NCI-H2107 treated with DMSO at 0.1 percent for 48 hours (cell line): ENCODE data around the gene FSIP1.

Experiments
- DNase-seq: peaks from one replicate; lab custom pipeline; 2025; ENCODE audit not compliant: unreplicated experiment; lab: John Stamatoyannopoulos, UW

The FSIP1 gene

DNA sequence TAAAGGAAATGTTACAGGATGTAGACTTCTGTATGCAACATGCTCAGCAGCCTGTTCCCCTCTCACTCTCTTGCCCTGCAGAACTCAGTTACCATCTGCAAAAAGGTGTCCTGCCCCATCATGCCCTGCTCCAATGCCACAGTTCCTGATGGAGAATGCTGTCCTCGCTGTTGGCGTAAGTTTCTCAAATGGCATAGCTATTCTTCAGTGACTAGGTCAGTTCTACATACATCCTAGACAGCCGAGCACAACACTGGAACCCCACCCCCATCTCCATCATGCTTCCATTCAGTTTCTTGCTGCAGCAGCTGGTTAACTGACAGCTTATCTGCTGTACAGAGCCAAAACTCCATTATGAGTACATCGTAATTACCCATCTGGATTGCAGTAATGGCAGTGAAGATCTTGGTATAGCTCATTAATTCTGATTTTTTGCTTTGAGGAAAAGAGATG, 197.2 kb downstream of the FSIP1 start:
- no peak for DNase-seq

DNA sequence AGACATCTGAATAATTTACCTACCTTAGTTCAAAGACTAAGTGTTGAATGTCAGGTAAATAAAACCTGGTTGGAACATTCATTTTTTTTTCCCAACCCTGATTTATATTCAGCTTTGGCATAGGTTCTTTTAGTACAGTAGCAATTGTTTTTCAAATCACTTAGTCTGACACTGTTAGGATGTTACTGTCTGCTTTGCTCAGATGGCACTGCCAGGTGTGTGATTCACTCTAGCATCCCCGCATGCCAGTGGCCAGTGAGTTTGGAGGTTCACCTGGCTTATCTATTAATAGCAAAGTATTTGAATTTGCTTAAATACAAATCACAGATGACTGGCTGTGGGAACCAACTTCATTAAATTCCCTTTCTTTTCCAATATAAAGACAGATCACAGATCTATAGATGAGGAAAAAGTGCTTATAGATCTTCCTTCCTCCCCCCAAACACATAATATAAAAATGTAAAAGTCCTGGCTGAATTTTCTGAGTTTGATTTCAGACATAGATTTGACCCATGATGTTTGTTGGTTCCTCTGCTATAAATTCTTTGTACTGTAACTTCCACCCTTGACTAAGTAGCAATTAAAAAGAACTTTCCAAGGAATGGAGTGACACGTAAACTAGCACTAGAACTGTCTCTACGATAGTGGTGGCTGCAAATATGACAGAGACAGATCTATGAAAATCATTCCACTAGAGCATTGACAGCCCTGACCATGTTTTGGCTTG, 197.8 kb downstream of the FSIP1 start:
- DNase-seq = no peak

DNA sequence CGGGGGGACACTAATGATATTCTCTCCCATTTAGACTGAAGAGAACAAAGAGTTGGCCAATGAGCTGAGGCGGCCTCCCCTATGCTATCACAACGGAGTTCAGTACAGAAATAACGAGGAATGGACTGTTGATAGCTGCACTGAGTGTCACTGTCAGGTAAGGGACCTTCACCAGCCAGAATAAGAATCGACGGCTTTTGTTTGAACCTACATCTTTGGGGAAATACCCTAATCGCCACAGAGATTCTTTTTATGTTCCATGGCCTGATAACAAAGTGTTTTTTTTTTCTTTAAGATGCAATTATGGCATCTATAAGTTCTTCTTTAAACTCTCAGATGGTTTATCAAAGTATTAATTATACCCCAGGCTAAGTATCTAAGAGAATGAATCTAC, 198.4 kb downstream of the FSIP1 start:
- no peak for DNase-seq

DNA sequence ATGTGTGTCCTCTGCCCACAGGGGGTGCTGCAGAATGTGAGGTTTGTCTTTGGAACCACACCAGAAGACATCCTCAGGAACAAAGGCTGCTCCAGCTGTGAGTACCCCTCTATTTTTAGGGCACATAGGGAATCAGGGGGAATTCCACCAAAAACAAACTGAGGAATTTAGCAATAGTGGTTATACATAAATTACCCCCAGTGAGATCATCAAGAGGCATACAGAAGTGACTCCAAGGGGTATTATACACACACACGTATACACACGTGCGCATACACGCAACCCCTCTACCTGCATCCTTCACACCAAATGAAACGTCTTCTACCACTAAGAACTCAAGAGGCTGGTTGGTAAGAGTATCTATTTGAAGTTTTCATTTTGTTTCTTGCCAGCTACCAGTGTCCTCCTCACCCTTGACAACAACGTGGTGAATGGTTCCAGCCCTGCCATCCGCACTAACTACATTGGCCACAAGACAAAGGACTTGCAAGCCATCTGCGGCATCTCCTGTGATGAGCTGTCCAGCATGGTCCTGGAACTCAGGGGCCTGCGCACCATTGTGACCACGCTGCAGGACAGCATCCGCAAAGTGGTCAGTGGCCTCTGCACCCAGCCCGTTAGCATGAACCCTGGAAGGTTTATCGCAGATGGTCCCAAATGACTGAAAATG, 198.9 kb downstream of the FSIP1 start:
- DNase-seq = no peak

DNA sequence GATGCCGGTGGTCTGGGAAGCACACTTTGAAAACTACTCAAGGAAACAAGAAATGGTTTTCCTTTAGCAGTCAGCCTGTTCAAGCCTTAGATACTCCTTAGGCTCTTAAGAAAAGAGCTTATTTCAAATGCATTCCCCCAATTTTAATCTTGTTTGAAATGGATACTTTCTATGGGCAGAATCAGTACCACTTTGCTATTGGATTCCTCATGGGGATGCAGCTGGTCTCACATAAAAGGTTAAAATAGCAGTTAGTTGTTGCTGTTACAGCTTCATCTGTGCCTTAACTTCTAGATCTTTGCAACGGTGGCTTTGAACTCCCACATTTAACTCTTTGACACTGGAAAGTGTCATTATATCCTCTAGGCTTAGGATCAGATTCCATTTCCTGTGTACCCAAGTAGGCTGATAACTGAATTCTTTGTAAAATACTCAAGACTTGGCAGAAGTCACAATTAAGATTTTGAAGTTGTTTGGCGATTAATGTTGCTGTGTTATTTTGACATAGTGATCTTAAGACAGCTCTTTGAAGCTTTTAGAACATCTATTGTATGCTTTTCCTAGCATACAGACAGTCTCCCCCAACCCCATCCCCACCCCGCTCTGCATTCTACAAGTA, 199.6 kb downstream of the FSIP1 start:
- DNase-seq = no peak

DNA sequence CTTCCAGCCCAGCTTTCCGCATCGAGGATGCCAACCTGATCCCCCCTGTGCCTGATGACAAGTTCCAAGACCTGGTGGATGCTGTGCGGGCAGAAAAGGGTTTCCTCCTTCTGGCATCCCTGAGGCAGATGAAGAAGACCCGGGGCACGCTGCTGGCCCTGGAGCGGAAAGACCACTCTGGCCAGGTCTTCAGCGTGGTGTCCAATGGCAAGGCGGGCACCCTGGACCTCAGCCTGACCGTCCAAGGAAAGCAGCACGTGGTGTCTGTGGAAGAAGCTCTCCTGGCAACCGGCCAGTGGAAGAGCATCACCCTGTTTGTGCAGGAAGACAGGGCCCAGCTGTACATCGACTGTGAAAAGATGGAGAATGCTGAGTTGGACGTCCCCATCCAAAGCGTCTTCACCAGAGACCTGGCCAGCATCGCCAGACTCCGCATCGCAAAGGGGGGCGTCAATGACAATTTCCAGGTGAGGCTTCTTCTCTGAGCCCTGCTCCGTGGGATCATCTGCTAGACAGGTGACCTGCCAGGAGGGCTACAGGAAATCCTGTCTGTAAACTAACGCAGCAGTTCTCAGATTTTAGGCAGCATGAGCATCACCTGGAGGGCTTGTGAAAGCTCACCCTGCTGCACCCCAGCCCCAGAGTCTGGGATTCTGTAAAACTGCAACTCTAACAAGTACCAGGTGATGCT, 200.2 kb downstream of the FSIP1 start:
- DNase-seq = no peak

DNA sequence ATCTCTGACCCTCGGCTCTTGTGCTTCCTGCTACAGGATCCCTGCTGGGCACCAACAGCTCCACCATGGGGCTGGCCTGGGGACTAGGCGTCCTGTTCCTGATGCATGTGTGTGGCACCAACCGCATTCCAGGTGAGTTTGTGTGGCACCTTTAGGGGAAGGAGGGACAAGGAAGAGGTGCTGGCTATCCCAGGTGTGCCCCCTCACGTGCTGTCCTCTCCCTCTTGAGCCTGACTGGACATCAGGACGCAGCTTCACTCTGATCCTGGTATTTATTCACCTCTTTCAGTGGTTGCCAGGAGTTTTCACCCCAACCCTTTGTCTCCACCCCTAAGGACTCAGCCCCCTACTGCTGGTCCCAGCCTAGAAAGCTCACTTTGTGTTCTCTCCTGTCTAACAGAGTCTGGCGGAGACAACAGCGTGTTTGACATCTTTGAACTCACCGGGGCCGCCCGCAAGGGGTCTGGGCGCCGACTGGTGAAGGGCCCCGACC, 200.8 kb downstream of the FSIP1 start:
- no peak for DNase-seq

DNA sequence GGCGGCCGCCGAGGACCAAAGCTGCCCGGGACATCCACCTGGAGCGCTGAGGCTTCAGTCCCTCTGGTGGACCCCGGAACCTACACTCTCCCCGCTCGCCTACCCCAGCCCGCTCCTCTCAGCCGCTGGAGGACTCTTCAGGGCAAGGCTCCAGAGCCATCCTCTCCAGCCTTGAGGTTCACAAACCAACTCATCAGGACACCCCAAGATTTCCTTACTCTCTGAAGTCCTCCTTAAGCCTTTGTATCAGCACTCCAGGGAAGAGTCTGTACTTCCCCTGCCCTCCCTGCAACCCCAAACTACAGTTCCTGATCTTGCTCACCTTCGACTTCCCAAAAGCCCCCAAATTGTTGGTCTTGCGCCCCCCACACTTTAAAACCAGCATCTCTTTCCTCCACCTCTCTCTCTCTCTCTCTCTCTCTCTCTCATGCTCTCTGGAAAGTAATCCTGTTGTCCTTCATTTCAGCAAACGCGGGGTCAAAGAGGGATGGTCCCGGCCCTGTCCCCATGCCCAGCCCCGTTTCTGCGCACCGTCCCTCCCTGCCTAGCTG, 201.3 kb downstream of the FSIP1 start:
- no peak for DNase-seq

DNA sequence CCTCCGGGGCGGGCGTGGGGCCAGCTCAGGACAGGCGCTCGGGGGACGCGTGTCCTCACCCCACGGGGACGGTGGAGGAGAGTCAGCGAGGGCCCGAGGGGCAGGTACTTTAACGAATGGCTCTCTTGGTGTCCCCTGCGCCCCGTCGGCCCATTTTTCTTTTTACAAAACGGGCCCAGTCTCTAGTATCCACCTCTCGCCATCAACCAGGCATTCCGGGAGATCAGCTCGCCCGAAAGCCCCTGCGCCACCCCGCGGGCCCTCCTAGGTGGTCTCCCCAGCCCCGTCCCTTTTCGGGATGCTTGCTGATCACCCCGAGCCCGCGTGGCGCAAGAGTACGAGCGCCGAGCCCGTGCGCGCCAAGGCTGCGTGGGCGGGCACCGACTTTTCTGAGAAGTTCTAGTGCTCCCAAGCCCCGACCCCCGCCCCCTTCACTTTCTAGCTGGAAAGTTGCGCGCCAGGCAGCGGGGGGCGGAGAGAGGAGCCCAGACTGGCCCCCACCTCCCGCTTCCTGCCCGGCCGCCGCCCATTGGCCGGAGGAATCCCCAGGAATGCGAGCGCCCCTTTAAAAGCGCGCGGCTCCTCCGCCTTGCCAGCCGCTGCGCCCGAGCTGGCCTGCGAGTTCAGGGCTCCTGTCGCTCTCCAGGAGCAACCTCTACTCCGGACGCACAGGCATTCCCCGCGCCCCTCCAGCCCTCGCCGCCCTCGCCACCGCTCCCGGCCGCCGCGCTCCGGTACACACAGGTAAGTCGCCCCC, 202.0 kb downstream of the FSIP1 start, which contains the start of gene THBS1:
Gene THBS1, plus strand, starts transcription at position 595 of the 757 bp plus-strand sequence. CDS start 779 bp downstream, outside the sequence.
- DNase-seq = no peak

DNA sequence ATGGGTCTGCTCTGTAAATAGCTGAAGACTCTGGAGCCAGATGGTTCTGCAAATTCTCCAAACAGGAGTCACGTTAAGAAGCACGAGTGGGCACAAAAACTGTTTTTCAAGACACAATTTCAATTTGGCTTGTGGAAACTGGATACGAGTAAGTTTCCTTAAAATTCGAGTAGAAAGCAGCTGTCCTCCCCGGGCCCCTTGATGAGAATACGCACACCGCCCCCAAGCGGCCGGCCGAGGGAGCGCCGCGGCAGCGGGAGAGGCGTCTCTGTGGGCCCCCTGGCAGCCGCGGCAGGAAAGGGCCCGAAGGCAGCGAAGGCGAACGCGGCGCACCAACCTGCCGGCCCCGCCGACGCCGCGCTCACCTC, 202.5 kb downstream of the FSIP1 start:
- DNase-seq = peak; percentile 24

DNA sequence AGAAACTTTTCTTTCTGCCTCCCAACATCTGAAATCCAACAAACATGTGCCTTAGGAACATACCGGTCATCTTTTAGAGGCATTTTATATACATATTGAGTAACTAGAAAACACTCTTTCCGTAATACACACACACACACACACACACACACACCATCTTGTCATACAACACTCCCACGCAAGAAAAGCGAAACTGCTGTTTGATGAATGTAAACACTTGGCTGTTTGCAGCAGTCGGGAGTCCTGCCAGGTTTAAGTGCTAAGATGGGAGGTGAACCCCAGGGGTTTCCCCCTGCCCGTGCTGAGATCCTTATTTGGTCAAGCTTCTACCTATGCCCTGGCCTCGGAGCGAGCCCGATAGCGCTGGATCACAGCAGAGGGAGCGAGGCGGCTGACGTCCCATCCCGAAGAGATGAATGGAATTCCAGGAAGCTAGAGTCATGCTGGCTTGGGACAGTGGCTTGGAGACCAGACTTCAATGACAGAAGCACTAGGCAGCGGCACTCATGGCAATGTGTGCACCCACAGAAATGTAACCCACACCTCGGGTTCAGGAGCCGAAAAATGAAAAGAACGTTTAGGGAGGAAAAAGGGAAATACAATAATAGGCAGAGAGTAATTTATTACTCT, 203.0 kb downstream of the FSIP1 start:
- DNase-seq = no peak

DNA sequence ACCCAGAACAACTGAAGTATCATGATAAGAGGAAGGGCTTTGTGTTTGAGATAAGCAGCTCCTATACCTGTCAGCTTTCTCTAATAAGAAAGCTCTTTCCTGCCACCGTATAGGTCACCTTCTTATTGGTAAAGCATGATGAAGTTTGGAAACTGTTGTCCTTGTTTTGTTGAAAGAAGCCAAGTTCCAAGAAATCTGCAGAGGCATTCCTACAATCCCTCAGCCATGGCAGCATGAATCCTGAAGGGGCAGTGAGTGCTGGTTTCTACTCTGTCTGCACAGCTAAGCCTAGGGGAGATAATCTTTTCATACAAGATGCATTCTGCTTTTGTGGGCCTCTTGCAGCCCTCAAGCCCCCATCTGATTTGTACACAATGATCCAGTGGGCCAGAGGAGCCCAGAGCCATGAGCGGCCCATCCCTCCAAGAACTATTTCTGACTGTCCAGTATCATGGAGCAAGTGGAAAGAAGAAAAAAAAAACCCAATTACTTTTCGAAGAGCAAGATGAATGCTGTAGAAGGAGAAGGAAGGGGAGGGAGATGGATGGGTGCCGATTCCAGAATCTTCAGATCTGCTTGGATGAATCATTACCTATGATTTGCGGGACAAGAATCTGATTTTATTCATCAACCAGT, 203.7 kb downstream of the FSIP1 start:
- no peak for DNase-seq

DNA sequence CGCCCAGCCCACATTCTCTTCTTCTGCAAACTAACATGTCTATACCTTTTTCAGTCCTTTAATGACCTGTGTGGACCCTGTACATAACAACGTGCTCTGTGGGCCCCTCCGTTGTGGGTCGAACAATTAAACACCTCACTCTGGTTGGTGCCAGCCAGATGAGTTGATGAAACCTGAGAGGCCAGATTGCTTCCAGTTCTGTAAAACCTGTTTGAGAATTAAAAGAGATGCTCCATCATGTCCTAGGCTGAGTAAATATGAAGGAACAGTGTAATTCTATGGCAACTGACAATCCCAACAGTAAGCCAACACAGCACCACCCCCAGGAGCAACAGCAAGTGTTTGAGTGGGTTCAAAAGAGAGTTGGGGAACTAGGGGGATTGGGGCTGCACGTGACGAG, 207.5 kb downstream of the FSIP1 start:
- no peak for DNase-seq

DNA sequence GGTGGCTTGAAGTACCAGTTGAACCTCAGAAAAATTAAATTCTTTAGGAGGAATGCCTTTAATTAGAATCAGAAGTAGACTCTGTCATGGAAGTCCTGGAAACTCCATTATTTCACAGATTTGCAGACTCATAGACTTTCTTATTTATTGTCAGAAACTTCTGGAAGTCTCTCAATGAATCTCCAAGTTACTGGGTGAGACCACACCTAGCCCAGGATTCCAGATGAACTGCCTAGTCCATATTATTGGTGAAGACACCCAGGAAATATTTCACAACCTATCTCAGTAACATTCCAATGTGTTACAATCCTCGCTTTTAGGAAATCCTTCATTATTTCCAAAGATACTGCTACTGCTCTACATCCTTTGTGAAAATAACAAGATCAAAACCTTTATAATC, 208.2 kb downstream of the FSIP1 start:
- DNase-seq = no peak

DNA sequence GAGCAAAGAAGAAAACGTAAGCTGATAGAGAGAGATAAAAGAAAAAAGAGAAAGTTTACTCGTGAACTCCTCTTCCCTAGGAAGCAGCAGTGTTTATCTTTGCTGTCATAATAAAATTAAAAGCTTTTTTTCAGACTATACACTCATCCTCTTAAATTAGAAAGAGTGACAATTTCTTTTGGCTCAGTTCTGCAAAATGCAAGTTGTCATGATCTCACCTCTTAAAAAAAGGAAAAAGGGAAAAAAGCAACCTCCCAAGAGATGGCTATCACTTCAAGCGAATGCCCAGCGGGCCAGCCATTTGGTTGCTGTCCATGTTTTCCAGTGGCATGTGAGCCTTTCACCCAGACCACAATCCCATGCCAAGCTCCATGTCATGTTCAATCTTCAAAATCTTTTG, 208.8 kb downstream of the FSIP1 start:
- no peak for DNase-seq

DNA sequence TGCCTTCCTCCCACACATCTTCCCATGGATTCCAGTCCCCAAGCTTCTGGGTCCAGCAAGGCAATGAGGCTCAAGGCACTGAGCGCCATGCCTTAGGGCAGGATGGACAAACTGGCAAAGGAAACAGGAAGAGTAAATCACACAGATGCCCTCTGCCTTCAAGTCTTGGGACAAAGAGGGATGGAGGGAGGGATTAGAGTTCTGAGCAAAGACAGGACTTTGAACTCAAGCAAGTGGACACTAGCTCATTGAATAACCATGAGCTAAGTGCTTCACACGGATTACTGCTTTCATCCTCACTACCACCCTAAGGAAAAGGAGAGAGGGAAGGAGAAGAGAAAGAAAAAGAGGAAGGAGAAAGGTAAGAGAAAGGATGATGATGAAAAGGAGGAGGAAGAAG, 209.4 kb downstream of the FSIP1 start:
- no peak for DNase-seq

DNA sequence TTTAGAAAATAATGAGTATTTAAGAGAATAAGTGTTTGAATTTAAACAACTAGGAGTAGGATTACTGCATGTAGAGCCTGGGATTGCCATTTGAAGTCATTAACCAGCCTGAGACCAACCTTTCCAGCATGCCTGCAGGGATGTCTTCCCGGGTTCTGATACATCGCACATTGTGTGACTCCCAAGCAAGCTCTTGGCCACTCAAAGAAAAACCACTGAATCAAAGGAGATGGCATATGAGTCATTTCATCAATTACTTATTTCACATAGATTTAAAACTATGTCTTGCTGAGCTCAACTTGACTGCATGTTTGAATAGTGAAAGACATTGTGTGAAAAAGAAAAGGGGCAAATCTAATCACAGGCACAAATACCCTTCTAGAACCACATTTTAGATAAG, 216.8 kb downstream of the FSIP1 start:
- no peak for DNase-seq

DNA sequence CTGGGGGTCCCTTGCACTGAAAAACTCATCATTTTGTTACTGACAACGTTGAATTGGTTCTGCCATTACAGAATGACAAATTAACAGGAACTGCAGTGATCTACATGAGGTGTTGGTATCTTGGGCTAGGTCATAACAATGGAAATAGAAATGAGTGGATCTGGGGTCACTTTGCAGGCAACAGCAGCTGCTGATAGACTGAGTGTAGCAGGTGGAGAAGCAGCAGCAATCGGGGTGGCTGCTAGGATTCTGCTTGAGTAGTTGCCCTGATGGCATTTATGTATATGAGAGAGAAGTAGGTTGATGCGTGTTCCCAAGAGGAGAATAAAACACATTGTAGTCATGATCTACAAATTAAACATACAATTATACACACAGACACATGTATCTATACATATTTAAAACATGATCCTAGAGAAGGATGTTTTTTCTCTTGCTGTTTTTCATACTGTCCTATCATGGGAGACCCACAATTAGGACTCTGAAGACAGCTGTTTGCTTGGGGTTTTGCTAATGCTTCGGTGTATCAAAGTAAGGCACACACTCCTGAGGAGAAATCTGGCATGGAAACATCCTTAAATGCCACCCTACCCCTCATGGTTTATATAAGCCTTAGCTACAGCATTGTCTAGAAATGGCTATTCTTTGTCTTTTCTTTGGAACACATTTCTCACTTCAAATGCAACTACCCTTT, 217.5 kb downstream of the FSIP1 start:
- no peak for DNase-seq

DNA sequence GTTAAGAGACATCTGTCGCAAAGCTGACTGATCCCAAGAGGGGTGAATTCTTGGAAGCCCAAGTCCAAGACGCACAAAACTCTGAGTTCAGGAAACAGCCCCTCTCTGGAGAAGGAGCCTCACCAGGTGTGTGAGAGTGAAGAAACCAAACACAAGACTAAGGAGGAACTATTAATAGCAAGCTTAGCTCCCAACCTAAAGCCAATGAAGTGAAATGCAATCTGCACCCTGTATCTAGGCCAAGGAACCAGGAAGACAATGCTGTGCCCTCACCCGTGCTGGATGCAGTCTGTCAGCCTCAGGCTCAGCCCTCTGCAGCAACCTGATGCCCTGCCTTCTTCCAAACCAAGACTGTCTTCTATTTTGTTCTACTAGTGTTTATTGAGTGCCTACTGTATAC, 224.2 kb downstream of the FSIP1 start:
- DNase-seq = no peak
